ENCODE measurements around the gene COL4A4. TPM values are rescaled to one million over a fixed set of nuclear protein-coding genes. Genes with fewer than 3 reads are reported as not detected.

Gene COL4A4
- total and polyA plus RNA-seq, 2 of the 4 experiments (the other 2 are of a cell fraction): 0.02 TPM; not detected in 1

GRCh38 chr2:227030789-227031188, 133.2 kb downstream of the COL4A4 start:
- in situ Hi-C loops (cut with MboI; ENCODE audit: low sequenced_read_pairs): no loop called here
- no peak overlapping the region for H2AK5ac ChIP-seq (ENCODE audit: low read depth, low read length)
- WGBS, 2 experiments (ENCODE audit: extremely low coverage in 2 of 2, insufficient read length in 1 of 2): 20% methylated on average over 1 of the region's 2 CpGs; no CpG with 5 or more reads in 1 of the 2 experiments

More at GRCh38 chr2:227030789-227031188, 133.2 kb downstream of the COL4A4 start:
- intact Hi-C loops (cut with micrococcal nuclease) (loop anchor here (5.0 kb wide), 1 partner anchor 77 kb away; no protein-coding TSS in a partner anchor), dilution Hi-C loops (cut with HindIII; ENCODE audit: low sequenced_read_pairs, unreplicated experiment) (no loop called here)
- Histone ChIP-seq H3K9me3 (ENCODE audit: control insufficient read depth, insufficient read depth, low read length) (no peaks in the 10 kb centered on the region), H3K9me1 (ENCODE audit: insufficient read depth, low read length) (no peaks in the 10 kb centered on the region), H3K4me2 (ENCODE audit: low read depth, low read length) (no peak overlapping the region), H3K14ac (replicated peaks; ENCODE audit: low read depth, low read length) (no peak overlapping the region), H4K91ac (ENCODE audit: insufficient read depth, low read depth, low read length) (no peak overlapping the region), H2BK15ac (ENCODE audit: low read depth, low read length) (no peak overlapping the region), H2BK20ac (ENCODE audit: low read depth, low read length) (no peak overlapping the region), H3K18ac (ENCODE audit: low read depth, low read length) (no peak overlapping the region), H4K5ac (ENCODE audit: low read depth, low read length) (no peak overlapping the region), H3K56ac (ENCODE audit: extremely low read depth, insufficient read depth, low read length) (no peak overlapping the region), H3K23ac (ENCODE audit: low read depth, low read length) (no peak overlapping the region), H2AFZ (replicated peaks; ENCODE audit: low read length, poor library complexity) (no peak overlapping the region), H3K79me1 (ENCODE audit: low read depth in 1 of 2, low read length in 2 of 2) (no peaks in the 10 kb centered on the region), H3K9ac (ENCODE audit: low read depth, low read length) (no peak overlapping the region), H4K8ac (ENCODE audit: low read depth in 2 of 2, low read length in 2 of 2) (no peak overlapping the region), H4K20me1 (ENCODE audit: insufficient read depth, low read length) (no peaks in the 10 kb centered on the region), H2BK120ac (ENCODE audit: low read depth, low read length) (no peak overlapping the region), H2AK9ac (replicated peaks; ENCODE audit: low read depth, low read length, poor library complexity) (no peak overlapping the region), H3K27me3 (ENCODE audit: control insufficient read depth, insufficient read depth, low read length) (peaks cover 5% of the 10 kb centered on the region), H3K4ac (ENCODE audit: low read depth, low read length) (no peak overlapping the region), H3K4me1 (ENCODE audit: control insufficient read depth, insufficient read depth, low read length) (no peaks in the 10 kb centered on the region), H3K36me3 (ENCODE audit: control insufficient read depth, insufficient read depth, low read length) (no peaks in the 10 kb centered on the region), H3K27ac (ENCODE audit: insufficient read depth, low read length) (no peak overlapping the region), H2BK5ac (ENCODE audit: low read depth, low read length, poor library complexity, severe bottlenecking) (peak overlapping the region; percentile 44), H3K4me3 (ENCODE audit: insufficient read depth, low read depth, low read length) (no peak overlapping the region)
- no peak for ATAC-seq (ENCODE audit: low read depth)
- no TSS peak for BruUV-seq (replicated peaks)
- DNase-seq: no peak
- CTCF ChIA-PET: no interaction called here
- TF ChIP-seq, protein P1, sequence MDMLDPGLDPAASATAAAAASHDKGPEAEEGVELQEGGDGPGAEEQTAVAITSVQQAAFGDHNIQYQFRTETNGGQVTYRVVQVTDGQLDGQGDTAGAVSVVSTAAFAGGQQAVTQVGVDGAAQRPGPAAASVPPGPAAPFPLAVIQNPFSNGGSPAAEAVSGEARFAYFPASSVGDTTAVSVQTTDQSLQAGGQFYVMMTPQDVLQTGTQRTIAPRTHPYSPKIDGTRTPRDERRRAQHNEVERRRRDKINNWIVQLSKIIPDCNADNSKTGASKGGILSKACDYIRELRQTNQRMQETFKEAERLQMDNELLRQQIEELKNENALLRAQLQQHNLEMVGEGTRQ (IDR thresholded peaks at IDR 0.05; ENCODE audit: low read depth, low read length): no peak
- TF ChIP-seq SMC3 (IDR thresholded peaks at IDR 0.05; ENCODE audit: low read depth, low read length): no peak
- TF ChIP-seq FOS (IDR thresholded peaks at IDR 0.05; ENCODE audit: low read depth, low read length): no peak
- no peak for TF ChIP-seq BHLHE40 (IDR thresholded peaks at IDR 0.05; ENCODE audit: low read depth, low read length)
- TF ChIP-seq NFE2L2 (IDR thresholded peaks at IDR 0.05; ENCODE audit: low read depth, low read length): no peak
- POLR2A ChIA-PET (ENCODE audit: unreplicated experiment): no interaction called here
